GM18520 (cell line): ENCODE measurements around the gene PHF19.

Source experiments
- ATAC-seq: cut with Tn5 transposase; IDR thresholded peaks from one replicate; pipeline ENCODE4 v1.9.1; 2021; ENCODE audit not compliant: unreplicated experiment

Gene PHF19

GRCh38 chr9:120914396-120914795 lies 37.4 kb upstream of the PHF19 start:
- no peak for ATAC-seq

GRCh38 chr9:120913647-120914264 lies 36.8 kb upstream of the PHF19 start:
- ATAC-seq = no peak

- no peak for ATAC-seq
Measured at GRCh38 chr9:120912958-120913646, 36.1 kb upstream of the PHF19 start.

- ATAC-seq = no peak
Measured at GRCh38 chr9:120911295-120911837, 34.4 kb upstream of the PHF19 start.

GRCh38 chr9:120910643-120911042 lies 33.7 kb upstream of the PHF19 start:
- ATAC-seq = no peak

GRCh38 chr9:120909904-120910303 lies 32.9 kb upstream of the PHF19 start:
- ATAC-seq = no peak

GRCh38 chr9:120905315-120906164 lies 28.6 kb upstream of the PHF19 start:
- ATAC-seq = no peak

- ATAC-seq = no peak
Measured at GRCh38 chr9:120904978-120905301, 28.0 kb upstream of the PHF19 start.

GRCh38 chr9:120904061-120904977 lies 27.3 kb upstream of the PHF19 start:
- ATAC-seq = no peak

GRCh38 chr9:120902569-120903535 lies 25.9 kb upstream of the PHF19 start:
- ATAC-seq = no peak

GRCh38 chr9:120901755-120902568 lies 25.0 kb upstream of the PHF19 start:
- ATAC-seq = no peak

GRCh38 chr9:120900824-120901223 lies 23.8 kb upstream of the PHF19 start:
- no peak for ATAC-seq

GRCh38 chr9:120899490-120900068 lies 22.6 kb upstream of the PHF19 start:
- ATAC-seq = no peak

GRCh38 chr9:120898396-120898795 lies 21.4 kb upstream of the PHF19 start:
- no peak for ATAC-seq

GRCh38 chr9:120895951-120896350 lies 19.0 kb upstream of the PHF19 start:
- no peak for ATAC-seq

GRCh38 chr9:120894321-120895148 lies 17.5 kb upstream of the PHF19 start:
- ATAC-seq = no peak

GRCh38 chr9:120893611-120894307 lies 16.8 kb upstream of the PHF19 start:
- no peak for ATAC-seq
